Cardiac muscle cell (in vitro differentiated cells and primary cell): ENCODE measurements around the gene NTNG2. TPM values are rescaled to one million over a fixed set of nuclear protein-coding genes. Genes with fewer than 3 reads are reported as not detected.
A peak's percentile ranks its signal among the peaks of the same experiment; 100 is the strongest.

ENCODE experiments used
- DNase-seq, 2 donors: peaks; one replicate each; pipeline versions ENCODE4 v3.0.0 to v3.0.0-alpha.2; 2010 to 2017; ENCODE audit warnings: low read depth in 1 of 2, low spot score in 1 of 2
- H3K27ac ChIP-seq: fragments of 200-600 bp; sonication (generic); 2 replicates; pipeline ENCODE4 v1.5.1; 2016
- H3K27me3 ChIP-seq: fragments of 200-600 bp; sonication (generic); 2 replicates; pipeline ENCODE4 v1.6.0; 2016; ENCODE audit warnings: control low read depth
- H3K36me3 ChIP-seq: fragments of 200-600 bp; sonication (generic); 2 replicates; pipeline ENCODE4 v1.5.1; 2016; ENCODE audit warnings: control low read depth
- H3K4me1 ChIP-seq: fragments of 200-600 bp; sonication (generic); 2 replicates; pipeline ENCODE4 v1.8.1; 2017; ENCODE audit warnings: low read depth, mild to moderate bottlenecking, mixed run types
- H3K4me3 ChIP-seq: fragments of 200-600 bp; sonication (generic); 2 replicates; pipeline ENCODE4 v1.5.1; 2016; ENCODE audit warnings: mild to moderate bottlenecking
- H3K9me3 ChIP-seq: fragments of 200-600 bp; sonication (generic); 2 replicates; pipeline ENCODE4 v1.5.1; 2017; ENCODE audit warnings: low read depth, mild to moderate bottlenecking, control low read depth
- polyA plus RNA-seq: library from polyadenylated mRNA; unstranded; fragments of >200 nt; fragmentation: Nextera tagmentation; extraction: Ambion mirVana; gene quantifications from 2 replicates; pipeline ENCODE4 v1.2.1, GENCODE V29; 2016
- total RNA-seq: library from RNA; depleted of rRNA; stranded (reverse); fragments of >200 nt; gene quantifications from 2 replicates; pipeline ENCODE4 v1.2.3, GENCODE V29; 2016
- TF ChIP-seq, protein P1 (sequence below): IDR thresholded peaks from 2 replicates; pipeline ENCODE4 v1.5.1; 2012; ENCODE audit warnings: low read depth, mild to moderate bottlenecking, low read length

Gene NTNG2
- total and polyA plus RNA-seq, 2 experiments from 2014 or later: 1.7 to 3.5 TPM

GRCh38 chr9:132167192-132167591, 5.3 kb downstream of the NTNG2 start:
- no peaks in the 10 kb centered on the region for H3K9me3 ChIP-seq
- TF ChIP-seq, protein P1, sequence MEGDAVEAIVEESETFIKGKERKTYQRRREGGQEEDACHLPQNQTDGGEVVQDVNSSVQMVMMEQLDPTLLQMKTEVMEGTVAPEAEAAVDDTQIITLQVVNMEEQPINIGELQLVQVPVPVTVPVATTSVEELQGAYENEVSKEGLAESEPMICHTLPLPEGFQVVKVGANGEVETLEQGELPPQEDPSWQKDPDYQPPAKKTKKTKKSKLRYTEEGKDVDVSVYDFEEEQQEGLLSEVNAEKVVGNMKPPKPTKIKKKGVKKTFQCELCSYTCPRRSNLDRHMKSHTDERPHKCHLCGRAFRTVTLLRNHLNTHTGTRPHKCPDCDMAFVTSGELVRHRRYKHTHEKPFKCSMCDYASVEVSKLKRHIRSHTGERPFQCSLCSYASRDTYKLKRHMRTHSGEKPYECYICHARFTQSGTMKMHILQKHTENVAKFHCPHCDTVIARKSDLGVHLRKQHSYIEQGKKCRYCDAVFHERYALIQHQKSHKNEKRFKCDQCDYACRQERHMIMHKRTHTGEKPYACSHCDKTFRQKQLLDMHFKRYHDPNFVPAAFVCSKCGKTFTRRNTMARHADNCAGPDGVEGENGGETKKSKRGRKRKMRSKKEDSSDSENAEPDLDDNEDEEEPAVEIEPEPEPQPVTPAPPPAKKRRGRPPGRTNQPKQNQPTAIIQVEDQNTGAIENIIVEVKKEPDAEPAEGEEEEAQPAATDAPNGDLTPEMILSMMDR: no peak
- H3K27ac ChIP-seq: no peak overlapping the region
- no peak overlapping the region for H3K4me3 ChIP-seq
- peaks cover 62% of the 10 kb centered on the region for H3K27me3 ChIP-seq
- no peaks in the 10 kb centered on the region for H3K36me3 ChIP-seq
- H3K4me1 ChIP-seq: peaks cover 2% of the 10 kb centered on the region
- DNase-seq: no peak

- TF ChIP-seq, protein P1: no peak
- H3K9me3 ChIP-seq: no peaks in the 10 kb centered on the region
- peaks cover 2% of the 10 kb centered on the region for H3K4me1 ChIP-seq
- H3K4me3 ChIP-seq: no peak overlapping the region
- peak in 1 of 2 donors; percentile 64 for DNase-seq
- peaks cover 50% of the 10 kb centered on the region for H3K27me3 ChIP-seq
- no peak overlapping the region for H3K27ac ChIP-seq
- no peaks in the 10 kb centered on the region for H3K36me3 ChIP-seq
Measured at GRCh38 chr9:132168347-132168746, 6.5 kb downstream of the NTNG2 start.

GRCh38 chr9:132168851-132169250, 7.0 kb downstream of the NTNG2 start:
- no peak for DNase-seq
- Histone ChIP-seq H3K27me3 (peaks cover 45% of the 10 kb centered on the region), H3K9me3 (no peaks in the 10 kb centered on the region), H3K36me3 (no peaks in the 10 kb centered on the region), H3K4me3 (no peak overlapping the region), H3K27ac (no peak overlapping the region), H3K4me1 (no peaks in the 10 kb centered on the region)
- TF ChIP-seq, protein P1: no peak

DNA sequence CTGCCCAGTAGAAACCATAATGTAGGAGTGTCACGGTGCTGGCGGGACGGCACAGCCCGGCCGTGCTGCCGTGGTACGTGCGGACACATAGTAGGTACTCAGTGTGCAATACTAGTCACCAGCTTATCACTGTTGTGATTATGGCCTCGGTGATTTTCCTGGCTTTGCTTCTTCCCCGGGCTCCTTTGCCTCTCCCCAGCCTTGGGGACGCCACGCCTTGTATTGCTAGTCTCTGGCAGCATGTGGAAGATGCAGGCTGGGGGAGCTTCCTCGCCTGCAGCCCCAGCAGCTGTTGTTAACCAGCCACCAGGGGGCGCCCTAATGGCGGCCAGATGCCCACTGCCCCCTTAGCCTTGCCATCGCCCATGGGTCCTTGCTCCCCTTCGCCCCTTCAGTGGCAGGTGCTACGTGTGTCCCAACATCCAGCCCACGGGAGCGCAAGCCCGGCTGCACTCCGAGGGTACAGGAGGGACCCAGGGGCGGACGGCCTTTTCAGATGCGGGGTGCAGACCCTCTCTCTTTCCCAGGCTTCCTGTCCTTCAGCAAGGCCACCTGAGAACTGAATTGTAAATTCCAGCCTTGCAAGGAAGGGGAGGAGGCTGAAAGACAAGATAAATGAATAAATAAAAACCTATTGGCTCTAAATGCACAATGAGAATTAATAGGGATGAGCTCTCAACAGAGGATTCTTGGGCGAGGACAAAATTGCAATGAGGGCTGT, 8.0 kb downstream of the NTNG2 start:
- Histone ChIP-seq H3K9me3 (no peaks in the 10 kb centered on the region), H3K27me3 (peaks cover 35% of the 10 kb centered on the region), H3K4me1 (no peaks in the 10 kb centered on the region), H3K27ac (no peak overlapping the region), H3K4me3 (no peak overlapping the region), H3K36me3 (no peaks in the 10 kb centered on the region)
- peak; percentile 76 to 82 for DNase-seq
- TF ChIP-seq, protein P1: peak; percentile 86

DNA sequence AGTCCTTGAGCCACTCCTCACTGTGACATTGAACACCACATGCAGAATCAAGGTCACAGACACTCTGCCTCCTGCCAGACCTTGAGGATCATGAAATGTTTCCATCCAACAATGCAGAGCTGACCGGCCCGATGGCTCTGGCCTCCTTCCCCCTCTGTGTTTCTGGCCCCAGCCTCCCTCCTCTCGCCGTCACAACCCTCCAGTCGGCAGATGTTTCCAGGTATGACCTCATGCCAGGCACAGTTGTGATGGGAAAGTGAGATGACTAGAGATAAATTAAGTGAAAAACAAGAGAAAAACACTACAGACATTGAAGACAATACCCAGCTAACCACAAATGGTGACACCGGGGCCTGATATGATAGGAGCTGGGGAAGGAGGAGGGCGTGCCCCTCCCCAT, 9.8 kb downstream of the NTNG2 start:
- Histone ChIP-seq H3K36me3 (no peaks in the 10 kb centered on the region), H3K9me3 (no peaks in the 10 kb centered on the region), H3K27me3 (peaks cover 17% of the 10 kb centered on the region), H3K4me3 (no peak overlapping the region), H3K4me1 (no peaks in the 10 kb centered on the region), H3K27ac (no peak overlapping the region)
- TF ChIP-seq, protein P1: no peak
- no peak for DNase-seq
